Sigmoid colon (tissue), 7 donors: ENCODE data around the gene TTLL11. TPM values are rescaled to one million over a fixed set of nuclear protein-coding genes. Genes with fewer than 3 reads are reported as not detected.
A peak's percentile ranks its signal among the peaks of the same experiment; 100 is the strongest.

Experiments
- DNase-seq: peaks from one replicate; pipeline ENCODE4 v3.0.0-alpha.2; 2019
- H3K27ac ChIP-seq, 4 donors: fragments of 200-600 bp; sonication (generic); one replicate each; pipeline ENCODE4 v1.5.1; 2016 to 2019; ENCODE audit warnings: mild to moderate bottlenecking in 1 of 4
- H3K27me3 ChIP-seq, 3 donors: fragments of 200-600 bp; sonication (generic); one replicate each; pipeline ENCODE4 v1.5.1; 2019; ENCODE audit warnings: mild to moderate bottlenecking in 1 of 3
- H3K36me3 ChIP-seq, 4 donors: fragments of 200-600 bp; sonication (generic); one replicate each; pipeline ENCODE4 v1.5.1; 2016 to 2019
- H3K4me1 ChIP-seq, 4 donors: fragments of 200-600 bp; sonication (generic); one replicate each; pipeline ENCODE4 v1.5.1; 2017 to 2019
- H3K4me3 ChIP-seq, 4 donors: fragments of 200-600 bp; sonication (generic); one replicate each; pipeline ENCODE4 v1.5.1; 2017 to 2019; ENCODE audit warnings: mild to moderate bottlenecking in 2 of 4, moderate library complexity in 1 of 4
- H3K9me3 ChIP-seq, 4 donors: fragments of 200-600 bp in 3 of 4; sonication (generic) in 3 of 4; one replicate each; pipeline versions ENCODE4 v1.5.1 to v1.6.1; 2013 to 2019
- CTCF ChIP-seq, 4 experiments: fragments of 450-650 bp in 3 of 4; fragments of 200-600 bp in 1 of 4; IDR thresholded peaks; one replicate each; pipeline ENCODE4 v1.5.1; 2016 to 2019; ENCODE audit warnings: antibody characterized with exemption in 4 of 4, mild to moderate bottlenecking in 3 of 4, moderate library complexity in 2 of 4
- EP300 ChIP-seq, 4 donors: sonication (generic); formaldehyde crosslinking; IDR thresholded peaks; one replicate each; pipeline ENCODE4 v1.6.1; 2017; ENCODE audit warnings: antibody characterized with exemption in 4 of 4
- POLR2A ChIP-seq, 2 donors: fragments of 450-650 bp; IDR thresholded peaks; one replicate each; pipeline ENCODE4 v1.6.1; 2016; ENCODE audit warnings: antibody characterized with exemption in 2 of 2, mild to moderate bottlenecking in 2 of 2, moderate library complexity in 2 of 2
- POLR2AphosphoS5 ChIP-seq, 4 donors: sonication (generic); formaldehyde crosslinking; IDR thresholded peaks; one replicate each; pipeline ENCODE4 v1.6.1; 2017; ENCODE audit warnings: antibody characterized with exemption in 4 of 4
- WGBS, 2 donors: extraction: QIAGEN DNeasy Blood & Tissue Kit; methylation state at CpG; one replicate each; pipeline ENCODE4 v1.1.7; 2013; 5-methylcytosine and 5-hydroxymethylcytosine counted together
- intact Hi-C: fragments of 100-400 bp; cut with DNase I; formaldehyde crosslinking; loops from one replicate; pipeline ENCODE4 v1.15.1; 2023
- polyA plus RNA-seq, 3 donors: library from polyadenylated mRNA; stranded (reverse); fragments of 200-250 nt; gene quantifications; one replicate each; pipeline ENCODE4 v1.2.3, GENCODE V29; 2013
- total RNA-seq, 4 donors: library from RNA; depleted of rRNA; stranded (reverse); fragments of >200 nt; gene quantifications; one replicate each; pipeline ENCODE4 v1.1.0, GENCODE V29; 2016
- donor health status: healthy with polysubstance abuse.
- donor health status: Bipolar disorder and iron deficiency.
- donor health status: healthy.

The TTLL11 gene
- total and polyA plus RNA-seq, 7 donors, result 4.2 to 40.7 (median 27.6) TPM

GRCh38 chr9:121861501-121862180, 231.5 kb downstream of the TTLL11 start:
- WGBS, 2 donors, result 64 to 82% methylated on average over 4 of the region's 4 CpGs
- TF ChIP-seq EP300 (IDR thresholded peaks at IDR 0.05) (no peak), POLR2AphosphoS5 (IDR thresholded peaks at IDR 0.05) (no peak), POLR2A (IDR thresholded peaks at IDR 0.05) (no peak), CTCF (IDR thresholded peaks at IDR 0.05) (peak in 3 of 4 experiments; percentile 10 to 30 (median 26))
- no peak for DNase-seq
- H3K4me3 ChIP-seq, result no peak overlapping the region
- no peak overlapping the region for H3K27ac ChIP-seq
- intact Hi-C loops, result loop anchor here (10.0 kb wide), 1 partner anchor 177 kb away; no protein-coding TSS in a partner anchor
- peaks cover 0 to 21% (median 0%) of the 10 kb centered on the region in 4 donors for H3K36me3 ChIP-seq
- H3K9me3 ChIP-seq, result no peaks in the 10 kb centered on the region
- H3K4me1 ChIP-seq, result peaks cover 0 to 12% (median 3%) of the 10 kb centered on the region in 4 donors
- no peaks in the 10 kb centered on the region for H3K27me3 ChIP-seq

- intact Hi-C loops, result loop anchor here (10.0 kb wide), 1 partner anchor 176 kb away; no protein-coding TSS in a partner anchor
- peaks cover 0 to 21% (median 0%) of the 10 kb centered on the region in 4 donors for H3K36me3 ChIP-seq
- H3K9me3 ChIP-seq, result no peaks in the 10 kb centered on the region
- H3K27me3 ChIP-seq, result no peaks in the 10 kb centered on the region
- no peak overlapping the region for H3K27ac ChIP-seq
- H3K4me1 ChIP-seq, result peaks cover 0 to 12% (median 3%) of the 10 kb centered on the region in 4 donors
- TF ChIP-seq CTCF (IDR thresholded peaks at IDR 0.05) (no peak), POLR2A (IDR thresholded peaks at IDR 0.05) (no peak), EP300 (IDR thresholded peaks at IDR 0.05) (no peak)
- peak; percentile 83 for DNase-seq
- H3K4me3 ChIP-seq, result no peak overlapping the region
- WGBS, 2 donors, result 72 to 75% methylated on average over 2 of the region's 2 CpGs
Observed at GRCh38 chr9:121860744-121861143, 232.4 kb downstream of the TTLL11 start.

- Histone ChIP-seq H3K27me3 (no peaks in the 10 kb centered on the region), H3K4me3 (no peak overlapping the region), H3K4me1 (peaks cover 0 to 12% (median 3%) of the 10 kb centered on the region in 4 donors), H3K9me3 (no peaks in the 10 kb centered on the region), H3K27ac (no peak overlapping the region), H3K36me3 (peaks cover 0 to 21% (median 0%) of the 10 kb centered on the region in 4 donors)
- intact Hi-C loops, result loop anchor here (10.0 kb wide), 1 partner anchor 175 kb away; no protein-coding TSS in a partner anchor
- WGBS, 2 donors, result 96 to 97% methylated on average over 3 of the region's 3 CpGs
- DNase-seq, result no peak
- no peak for TF ChIP-seq CTCF (IDR thresholded peaks at IDR 0.05)
- TF ChIP-seq EP300 (IDR thresholded peaks at IDR 0.05), result no peak
- no peak for TF ChIP-seq POLR2AphosphoS5 (IDR thresholded peaks at IDR 0.05)
Observed at GRCh38 chr9:121860213-121860612, 232.9 kb downstream of the TTLL11 start.

- intact Hi-C loops, result loop anchor here (10.0 kb wide), 1 partner anchor 175 kb away; no protein-coding TSS in a partner anchor
- Histone ChIP-seq H3K27me3 (no peaks in the 10 kb centered on the region), H3K27ac (no peak overlapping the region), H3K4me3 (no peak overlapping the region), H3K4me1 (peaks cover 0 to 12% (median 3%) of the 10 kb centered on the region in 4 donors), H3K36me3 (peaks cover 0 to 21% (median 0%) of the 10 kb centered on the region in 4 donors), H3K9me3 (no peaks in the 10 kb centered on the region)
- no peak for DNase-seq
- TF ChIP-seq POLR2AphosphoS5 (IDR thresholded peaks at IDR 0.05), result no peak
- TF ChIP-seq POLR2A (IDR thresholded peaks at IDR 0.05), result no peak
- no peak for TF ChIP-seq EP300 (IDR thresholded peaks at IDR 0.05)
- no peak for TF ChIP-seq CTCF (IDR thresholded peaks at IDR 0.05)
- 86 to 88% methylated on average over 6 of the region's 6 CpGs for WGBS, 2 donors
Observed at GRCh38 chr9:121859646-121860045, 233.5 kb downstream of the TTLL11 start.
